ENCODE measurements around the gene FBXW11. TPM values are rescaled to one million over a fixed set of nuclear protein-coding genes. Genes with fewer than 3 reads are reported as not detected.
A peak's percentile ranks its signal among the peaks of the same experiment; 100 is the strongest.
"Not testable (repeated sequence)": the region's sequence is repeated elsewhere in the genome, so short reads cannot be mapped to it uniquely, and the experiment has no call there.

FBXW11 gene
- total RNA-seq, 1 experiment from 2014 or later: 71.5 TPM

GRCh38 chr5:171915700-171916099, 90.7 kb downstream of the FBXW11 start:
- DNase-seq (ENCODE audit: extremely low read depth, low read depth): not testable (repeated sequence)

- DNase-seq (ENCODE audit: extremely low read depth, low read depth): no peak
Measured at GRCh38 chr5:171914726-171915338, 91.6 kb downstream of the FBXW11 start.

DNA sequence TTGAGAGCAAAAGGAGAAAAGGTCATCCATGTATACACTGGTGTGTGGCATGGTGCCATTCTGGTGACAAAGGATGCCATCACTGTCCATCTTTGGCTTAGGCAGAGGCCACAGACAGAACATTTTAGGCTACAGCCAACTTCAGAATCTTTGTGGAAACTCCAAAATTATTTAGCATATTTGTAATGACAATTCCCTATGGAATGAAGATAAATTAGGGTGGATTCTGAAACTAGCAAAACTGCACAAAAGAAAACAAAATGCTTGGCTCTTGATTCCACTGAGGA, 92.5 kb downstream of the FBXW11 start:
- no peak for DNase-seq (ENCODE audit: extremely low read depth, low read depth)

DNA sequence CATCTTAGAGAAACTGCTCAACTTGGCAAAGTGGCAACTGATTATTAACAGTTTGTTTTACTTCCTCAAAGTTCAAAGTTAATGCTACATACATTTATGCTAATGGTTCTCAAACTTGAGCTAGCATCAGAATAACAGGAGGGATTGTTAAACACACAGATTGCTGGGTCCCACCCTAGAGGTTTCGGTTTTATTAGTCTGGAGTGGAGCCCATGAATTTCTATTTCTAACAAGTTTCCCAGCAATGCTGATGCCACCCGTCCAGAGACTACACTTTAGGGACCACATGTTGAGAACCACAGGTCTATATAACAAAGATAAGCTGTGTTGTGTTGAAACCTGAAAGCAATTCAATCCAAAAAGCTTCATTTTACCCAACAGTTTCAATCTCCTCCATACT, 95.3 kb downstream of the FBXW11 start:
- DNase-seq (ENCODE audit: extremely low read depth, low read depth): no peak

GRCh38 chr5:171908638-171909037, 97.8 kb downstream of the FBXW11 start:
- DNase-seq (ENCODE audit: extremely low read depth, low read depth): no peak

- peak; percentile 62 for DNase-seq (ENCODE audit: extremely low read depth, low read depth)
Measured at GRCh38 chr5:171907725-171908343, 98.6 kb downstream of the FBXW11 start.

DNA sequence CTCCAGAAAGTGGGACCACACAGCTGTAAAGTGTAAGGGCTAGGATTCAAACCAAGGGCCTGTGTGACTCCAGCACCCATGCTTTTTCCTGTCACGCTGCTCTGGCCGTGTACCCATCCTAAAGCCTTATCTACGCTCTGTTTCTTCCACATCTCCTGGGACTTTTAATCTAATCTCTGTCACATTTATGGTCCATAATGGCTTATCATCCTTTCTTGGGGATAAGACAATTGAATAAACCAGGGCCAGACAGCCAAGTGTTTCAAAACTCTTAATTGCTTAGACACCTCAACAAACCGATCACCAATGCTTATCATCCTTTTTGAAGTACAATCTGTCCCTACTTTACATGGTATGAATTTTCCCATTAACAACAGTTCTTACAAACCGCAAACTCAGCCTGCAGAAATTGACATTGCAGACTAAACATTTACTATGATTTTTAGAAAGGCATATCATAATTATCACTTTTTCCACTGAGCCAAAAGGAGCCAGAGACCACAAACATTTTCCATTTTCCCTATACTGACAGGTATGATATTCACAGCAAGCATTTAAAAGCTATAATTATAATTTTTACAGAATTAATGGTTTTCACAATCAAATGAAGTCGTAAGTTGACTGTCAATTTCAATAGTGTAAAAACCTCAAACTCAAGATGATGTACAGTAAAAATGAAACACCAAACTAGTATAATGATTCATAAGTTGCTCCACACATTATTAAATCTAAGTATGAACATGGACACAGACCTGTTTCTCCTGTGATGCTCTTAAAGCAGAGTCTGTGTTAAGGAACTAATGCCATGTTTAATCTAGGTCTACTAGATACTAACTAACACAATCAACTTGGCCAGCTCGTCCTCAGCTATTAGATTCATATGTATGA, 99.5 kb downstream of the FBXW11 start:
- DNase-seq (ENCODE audit: extremely low read depth, low read depth): no peak

DNA sequence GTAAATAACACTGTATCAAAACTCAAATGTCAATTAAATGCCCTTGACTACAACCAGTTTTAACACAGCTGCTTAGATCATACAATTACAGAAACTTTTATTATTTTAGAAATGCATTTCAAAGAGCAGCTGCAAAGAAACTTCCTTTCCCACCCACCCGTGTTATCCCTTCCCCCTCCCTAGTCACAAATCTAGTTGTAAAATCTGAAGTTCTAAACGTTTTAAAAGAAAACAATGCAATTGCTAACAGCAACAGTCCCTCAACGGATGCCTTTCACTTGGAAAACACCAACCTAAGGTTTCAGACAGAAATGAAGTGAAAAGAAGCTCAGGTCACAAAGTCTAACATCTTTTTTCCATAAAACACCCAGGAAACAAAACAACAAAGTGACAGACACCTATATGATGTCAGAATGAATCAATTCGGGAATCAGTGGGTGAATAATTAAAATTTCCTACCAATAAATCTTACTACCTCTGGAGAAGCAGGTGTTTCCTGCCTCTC, 100.3 kb downstream of the FBXW11 start:
- no peak for DNase-seq (ENCODE audit: extremely low read depth, low read depth)

DNA sequence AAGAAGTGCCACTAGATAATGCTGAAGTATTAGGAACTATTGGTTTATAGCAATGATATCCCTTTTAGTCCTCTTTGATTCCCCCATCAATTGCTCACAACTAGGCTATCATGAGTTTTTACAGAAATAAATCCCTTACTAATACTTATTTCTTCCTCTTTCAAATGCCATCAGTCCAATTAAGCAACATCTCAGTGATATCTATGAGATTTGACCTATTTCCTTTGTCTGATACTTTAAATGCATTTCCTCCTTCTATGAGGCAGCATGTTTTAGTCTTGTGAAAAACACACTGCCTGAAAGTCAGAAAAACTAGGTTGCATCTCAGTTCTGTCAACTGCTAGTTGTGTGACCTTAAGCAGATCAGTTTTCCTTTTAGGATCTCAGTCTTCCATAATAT, 101.6 kb downstream of the FBXW11 start:
- no peak for DNase-seq (ENCODE audit: extremely low read depth, low read depth)

GRCh38 chr5:171901764-171902163, 104.7 kb downstream of the FBXW11 start:
- DNase-seq (ENCODE audit: extremely low read depth, low read depth): no peak

DNA sequence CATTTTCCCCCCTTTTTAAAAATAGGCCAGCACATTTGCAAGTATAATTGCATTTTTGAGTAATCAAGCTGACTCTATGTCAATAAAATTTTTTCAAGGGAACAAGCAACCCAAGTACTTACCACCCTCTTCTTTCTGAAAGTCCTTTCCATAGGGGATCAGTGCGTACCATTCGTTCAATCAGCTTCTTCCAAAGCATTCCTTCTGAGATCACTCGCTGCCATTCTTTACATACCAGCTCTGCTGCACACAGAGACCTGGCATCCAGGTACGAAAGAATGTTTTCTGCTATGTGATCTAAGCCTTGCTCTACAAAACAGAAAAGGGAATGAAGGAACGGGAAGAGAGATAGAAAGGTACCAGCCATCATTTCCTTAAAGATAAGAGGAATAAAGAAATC, 106.6 kb downstream of the FBXW11 start:
- no peak for DNase-seq (ENCODE audit: extremely low read depth, low read depth)

- no peak for DNase-seq (ENCODE audit: extremely low read depth, low read depth)
Measured at GRCh38 chr5:171898879-171899278, 107.6 kb downstream of the FBXW11 start.

DNA sequence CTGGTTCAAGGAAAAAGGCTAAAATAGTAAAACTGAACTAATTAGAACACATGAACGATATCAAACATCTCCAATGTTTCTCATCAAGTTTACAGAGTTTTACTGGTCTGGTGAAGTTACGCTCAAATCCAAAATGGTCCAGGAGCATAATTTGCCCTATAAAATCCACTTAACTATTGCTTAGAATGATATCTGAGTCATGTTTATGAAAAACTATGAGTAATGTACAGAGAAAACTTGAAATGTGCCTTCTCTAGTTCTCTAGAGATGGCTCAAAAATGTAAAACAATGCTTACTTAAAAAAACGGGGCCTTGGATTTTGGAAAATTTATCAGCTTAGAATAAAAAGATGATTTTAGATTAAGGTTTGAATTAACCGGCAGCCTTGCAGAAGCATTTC, 108.1 kb downstream of the FBXW11 start:
- no peak for DNase-seq (ENCODE audit: extremely low read depth, low read depth)

GRCh38 chr5:171897231-171897630, 109.2 kb downstream of the FBXW11 start:
- no peak for DNase-seq (ENCODE audit: extremely low read depth, low read depth)

GRCh38 chr5:171895081-171895480, 111.4 kb downstream of the FBXW11 start:
- DNase-seq (ENCODE audit: extremely low read depth, low read depth): no peak

- no peak for DNase-seq (ENCODE audit: extremely low read depth, low read depth)
Measured at GRCh38 chr5:171893290-171893886, 113.0 kb downstream of the FBXW11 start.

DNA sequence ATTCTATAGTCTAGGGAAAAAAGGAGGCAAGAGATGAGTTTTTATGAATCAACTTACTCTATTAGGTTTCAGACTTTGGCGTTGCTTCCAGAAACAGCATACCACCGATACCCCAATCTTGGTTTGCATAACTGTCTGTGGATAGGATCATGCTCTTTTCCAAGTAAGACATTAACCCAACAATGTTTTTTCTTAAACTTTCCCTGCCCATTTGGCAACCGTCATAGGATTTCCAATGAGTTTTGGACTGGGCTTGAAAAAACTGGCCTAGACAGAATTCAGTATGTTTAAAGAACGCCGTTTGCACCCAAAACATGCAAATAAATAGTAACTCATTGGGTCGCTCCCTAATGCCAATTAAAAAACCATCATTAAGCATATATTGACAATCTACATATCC, 114.8 kb downstream of the FBXW11 start:
- DNase-seq (ENCODE audit: extremely low read depth, low read depth): no peak

GRCh38 chr5:171891150-171891549, 115.3 kb downstream of the FBXW11 start:
- no peak for DNase-seq (ENCODE audit: extremely low read depth, low read depth)

- DNase-seq (ENCODE audit: extremely low read depth, low read depth): no peak
Measured at GRCh38 chr5:171888051-171888481, 118.4 kb downstream of the FBXW11 start.

GRCh38 chr5:171886037-171886436, 120.4 kb downstream of the FBXW11 start:
- not testable (repeated sequence) for DNase-seq (ENCODE audit: extremely low read depth, low read depth)

GRCh38 chr5:171882118-171882517, 124.3 kb downstream of the FBXW11 start:
- no peak for DNase-seq (ENCODE audit: extremely low read depth, low read depth)

All from NCI-H460 (cell line).